ENCODE measurements around the gene NUDT22. TPM values are rescaled to one million over a fixed set of nuclear protein-coding genes. Genes with fewer than 3 reads are reported as not detected.
"Not testable (repeated sequence)": the region's sequence is repeated elsewhere in the genome, so short reads cannot be mapped to it uniquely, and the experiment has no call there.

Gene NUDT22
- total and polyA plus RNA-seq, 10 donors = 61.8 to 109 (median 78.7) TPM

- Histone ChIP-seq H3K4me3 (peak overlapping the region; percentile 58 to 90 (median 77)), H3K27me3 (replicated peaks in 1 of 7) (no peaks in the 10 kb centered on the region), H3K9me3 (no peaks in the 10 kb centered on the region), H3K4me1 (peaks cover 18 to 80% (median 58%) of the 10 kb centered on the region in 6 donors), H3K27ac (peak overlapping the region; percentile 33 to 100 (median 84)), H3K36me3 (peaks cover 0 to 24% (median 9%) of the 10 kb centered on the region in 6 donors)
- peak; percentile 89 for DNase-seq
- WGBS, 5 donors = 0 to 3% (median 1%) methylated on average over 26 to 46 of the region's 46 CpGs
- TF ChIP-seq CTCF (IDR thresholded peaks at IDR 0.05 in 8 of 11, conservative IDR thresholded peaks at IDR 0.05 in 3 of 11) = no peak
- peak; percentile 19 to 58 (median 41) for TF ChIP-seq POLR2AphosphoS5 (IDR thresholded peaks at IDR 0.05)
- intact Hi-C loops (cut with DNase I; ENCODE audit: low total_unique reads) = no loop called here
These were observed 19.9 kb downstream of the NUDT22 start for GRCh38 chr11:64245797-64246620.

GRCh38 chr11:64246621-64246870, 20.5 kb downstream of the NUDT22 start:
- peak overlapping the region; percentile 58 to 90 (median 77) for H3K4me3 ChIP-seq
- H3K36me3 ChIP-seq = peaks cover 0 to 24% (median 9%) of the 10 kb centered on the region in 6 donors
- WGBS, 5 donors = 0 to 3% (median 0%) methylated on average over 3 to 43 of the region's 43 CpGs
- H3K9me3 ChIP-seq; H3K27me3 ChIP-seq (replicated peaks in 1 of 7); DNase-seq; intact Hi-C loops (cut with DNase I; ENCODE audit: low total_unique reads): not testable (repeated sequence)
- peak overlapping the region; percentile 33 to 100 (median 84) for H3K27ac ChIP-seq
- peaks cover 18 to 83% (median 59%) of the 10 kb centered on the region in 6 donors for H3K4me1 ChIP-seq

GRCh38 chr11:64246871-64247728, 21.0 kb downstream of the NUDT22 start, which contains the start of gene PPP1R14B:
Gene PPP1R14B (minus strand): TSS chr11:64246943. CDS start chr11:64246673, 270 bp downstream.
- Histone ChIP-seq H3K36me3 (peaks cover 0 to 24% (median 9%) of the 10 kb centered on the region in 6 donors), H3K4me1 (peaks cover 17 to 83% (median 62%) of the 10 kb centered on the region in 6 donors), H3K9me3 (no peaks in the 10 kb centered on the region), H3K4me3 (peak within 1 kb of the TSS; percentile 58 to 90 (median 77)), H3K27ac (peak within 1 kb of the TSS; percentile 66 to 100 (median 84)), H3K27me3 (replicated peaks in 1 of 7) (no peaks in the 10 kb centered on the region)
- peak; percentile 96 for DNase-seq
- intact Hi-C loops (cut with DNase I; ENCODE audit: low total_unique reads) = no loop called here
- peak; percentile 44 to 82 (median 71) for TF ChIP-seq POLR2AphosphoS5 (IDR thresholded peaks at IDR 0.05)
- TF ChIP-seq CTCF (IDR thresholded peaks at IDR 0.05 in 8 of 11, conservative IDR thresholded peaks at IDR 0.05 in 3 of 11) = peak in 5 of 11 experiments; percentile 5 to 43 (median 23)
- no peak for TF ChIP-seq POLR2A (IDR thresholded peaks at IDR 0.05)
- 1 to 2% (median 2%) methylated on average over 25 to 74 of the region's 74 CpGs for WGBS, 5 donors

- Histone ChIP-seq H3K4me3 (peak overlapping the region; percentile 39 to 90 (median 77)), H3K36me3 (peaks cover 0 to 21% (median 9%) of the 10 kb centered on the region in 6 donors), H3K9me3 (no peaks in the 10 kb centered on the region), H3K4me1 (peaks cover 17 to 83% (median 62%) of the 10 kb centered on the region in 6 donors), H3K27me3 (replicated peaks in 1 of 7) (no peaks in the 10 kb centered on the region), H3K27ac (peak overlapping the region in 7 of 8 donors; percentile 72 to 100 (median 86))
- intact Hi-C loops (cut with DNase I; ENCODE audit: low total_unique reads) = no loop called here
- WGBS, 5 donors = 53 to 66% (median 56%) methylated on average over 31 of the region's 31 CpGs
- no peak for DNase-seq
- TF ChIP-seq POLR2A (IDR thresholded peaks at IDR 0.05) = no peak
- no peak for TF ChIP-seq CTCF (IDR thresholded peaks at IDR 0.05 in 8 of 11, conservative IDR thresholded peaks at IDR 0.05 in 3 of 11)
- TF ChIP-seq POLR2AphosphoS5 (IDR thresholded peaks at IDR 0.05) = no peak
These were observed 21.9 kb downstream of the NUDT22 start for GRCh38 chr11:64247729-64248531.

Measured in spleen (tissue), 11 donors.